ENCODE data around the gene CAND2.

GRCh38 chr3:12818273-12818672, 21.8 kb downstream of the CAND2 start:
- TF ChIP-seq EZH2 (IDR thresholded peaks at IDR 0.05; ENCODE audit: borderline replicate concordance, low read length) (no peak), CTCF (IDR thresholded peaks at IDR 0.05; ENCODE audit: low read length) (no peak)

Data from OCI-LY1 (cell line).